NCI-H146 treated with DMSO at 0.1 percent for 48 hours (cell line): Measurements from ENCODE around the gene UHRF1.
"Not testable (repeated sequence)": the region's sequence is repeated elsewhere in the genome, so short reads cannot be mapped to it uniquely, and the experiment has no call there.

Experiments
- DNase-seq: peaks from one replicate; lab custom pipeline; 2025; ENCODE audit not compliant: unreplicated experiment; lab: John Stamatoyannopoulos, UW

The UHRF1 gene

DNA sequence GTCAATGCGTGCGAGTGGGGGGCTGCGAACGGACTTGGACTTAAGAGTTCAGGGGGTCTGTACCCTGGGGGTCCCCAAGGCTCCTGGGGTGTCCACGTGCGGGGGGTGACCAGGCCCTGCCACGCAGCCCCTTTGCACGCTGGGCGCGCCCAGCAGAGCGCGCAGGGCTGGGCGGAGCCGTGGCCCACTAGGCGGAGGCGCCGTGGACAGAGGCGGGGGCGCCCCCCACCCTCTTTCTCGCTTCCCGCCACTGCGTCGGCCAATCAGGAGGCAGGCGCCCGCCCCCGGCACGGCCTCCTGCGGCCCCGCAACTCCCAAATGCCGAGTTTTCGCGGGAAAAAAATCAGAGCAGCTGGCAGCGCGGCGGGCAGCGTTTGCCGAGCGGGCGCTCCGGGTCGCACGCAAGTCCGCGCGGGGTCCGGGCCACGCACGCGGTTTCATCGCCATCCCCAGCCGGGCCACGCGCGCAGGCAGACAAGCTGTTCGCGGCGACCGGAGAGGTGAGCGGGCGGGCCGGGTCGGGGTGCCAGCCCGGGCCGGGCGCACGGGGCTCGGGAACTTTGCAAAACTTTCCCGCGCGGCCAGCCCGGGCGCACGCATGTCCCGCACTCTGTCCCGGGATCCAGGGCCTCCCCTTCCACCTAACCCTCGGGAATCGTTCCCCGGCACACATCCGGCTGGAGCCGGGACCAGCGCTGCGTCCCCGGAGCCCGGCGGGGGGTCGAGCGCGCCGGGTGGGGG is at the start of gene UHRF1:
TSS of gene UHRF1 (plus strand) at position 346 of the 741 bp plus-strand sequence. CDS start 1,385 bp downstream, outside the sequence.
- DNase-seq = peak; percentile 24

DNA sequence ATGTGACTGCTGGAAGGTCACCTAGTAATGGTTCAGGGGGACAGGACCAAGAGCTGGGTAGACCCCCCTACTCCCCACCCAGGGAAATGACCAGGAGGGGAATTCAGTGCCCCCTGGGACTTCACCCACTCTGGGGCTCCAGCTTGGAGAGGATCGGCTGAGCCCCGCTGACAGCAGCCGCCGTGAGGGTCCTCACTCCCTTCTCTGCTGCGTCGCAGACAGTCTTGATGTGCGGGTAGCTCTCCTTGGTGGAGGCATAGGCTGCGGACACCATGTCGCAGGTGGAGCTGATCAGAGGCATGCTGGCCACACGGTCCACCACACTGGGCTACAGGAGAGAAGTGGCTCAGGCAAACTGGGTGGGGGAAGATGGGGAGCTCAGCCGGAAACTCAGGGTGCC is 49.6 kb upstream of the UHRF1 start:
- no peak for DNase-seq

- peak; percentile 10 for DNase-seq
Observed at GRCh38 chr19:4861147-4861546, 48.2 kb upstream of the UHRF1 start.

- DNase-seq = no peak
Observed at GRCh38 chr19:4866595-4867424, 42.5 kb upstream of the UHRF1 start.

- no peak for DNase-seq
Observed at GRCh38 chr19:4867534-4868285, 41.6 kb upstream of the UHRF1 start, which contains the start of gene PLIN3. Gene PLIN3, minus strand, starts transcription at chr19:4867667. Its CDS starts 6,273 bp downstream, at chr19:4861394.

GRCh38 chr19:4868286-4868834 is 40.9 kb upstream of the UHRF1 start:
- no peak for DNase-seq

GRCh38 chr19:4870025-4870700 is 39.1 kb upstream of the UHRF1 start:
- no peak for DNase-seq

DNA sequence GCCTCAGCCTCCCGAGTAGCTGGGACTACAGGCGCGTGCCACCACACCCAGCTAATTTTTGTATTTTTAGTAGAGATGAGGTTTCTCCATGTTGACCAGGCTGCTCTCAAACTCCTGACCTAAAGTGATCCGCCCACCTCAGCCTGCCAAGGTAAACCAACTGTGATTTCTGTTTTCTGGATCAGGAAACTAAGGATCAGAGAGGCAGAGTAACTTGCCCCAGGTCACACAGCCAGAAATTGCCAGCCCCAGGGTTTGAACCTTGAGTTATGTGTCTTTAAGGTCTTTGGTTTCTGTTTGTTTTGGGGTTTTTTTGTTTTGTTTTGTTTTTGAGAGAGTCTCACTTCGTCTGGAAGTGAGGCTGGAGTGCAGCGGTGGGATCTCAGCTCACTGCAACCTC is 37.6 kb upstream of the UHRF1 start:
- no peak for DNase-seq

DNA sequence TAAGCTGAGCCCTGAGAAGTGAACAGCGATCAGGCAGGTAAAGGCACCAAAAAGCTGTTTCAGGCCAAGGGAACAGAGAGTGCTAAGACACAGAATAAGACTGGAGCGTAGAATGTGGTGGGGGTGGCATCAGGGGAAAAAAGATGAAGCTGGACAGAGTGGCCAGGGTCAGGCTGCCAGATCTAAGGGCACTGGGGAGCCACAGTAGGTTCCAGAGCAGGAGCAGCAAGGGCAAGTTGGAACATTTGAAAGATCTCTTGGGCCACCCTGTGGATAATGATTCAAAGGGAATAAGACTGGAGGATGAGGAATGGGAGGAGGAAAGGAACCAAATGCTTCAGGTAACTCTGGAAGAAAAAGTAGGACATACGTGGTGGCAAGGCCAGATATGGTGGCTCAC is 35.4 kb upstream of the UHRF1 start:
- no peak for DNase-seq

DNA sequence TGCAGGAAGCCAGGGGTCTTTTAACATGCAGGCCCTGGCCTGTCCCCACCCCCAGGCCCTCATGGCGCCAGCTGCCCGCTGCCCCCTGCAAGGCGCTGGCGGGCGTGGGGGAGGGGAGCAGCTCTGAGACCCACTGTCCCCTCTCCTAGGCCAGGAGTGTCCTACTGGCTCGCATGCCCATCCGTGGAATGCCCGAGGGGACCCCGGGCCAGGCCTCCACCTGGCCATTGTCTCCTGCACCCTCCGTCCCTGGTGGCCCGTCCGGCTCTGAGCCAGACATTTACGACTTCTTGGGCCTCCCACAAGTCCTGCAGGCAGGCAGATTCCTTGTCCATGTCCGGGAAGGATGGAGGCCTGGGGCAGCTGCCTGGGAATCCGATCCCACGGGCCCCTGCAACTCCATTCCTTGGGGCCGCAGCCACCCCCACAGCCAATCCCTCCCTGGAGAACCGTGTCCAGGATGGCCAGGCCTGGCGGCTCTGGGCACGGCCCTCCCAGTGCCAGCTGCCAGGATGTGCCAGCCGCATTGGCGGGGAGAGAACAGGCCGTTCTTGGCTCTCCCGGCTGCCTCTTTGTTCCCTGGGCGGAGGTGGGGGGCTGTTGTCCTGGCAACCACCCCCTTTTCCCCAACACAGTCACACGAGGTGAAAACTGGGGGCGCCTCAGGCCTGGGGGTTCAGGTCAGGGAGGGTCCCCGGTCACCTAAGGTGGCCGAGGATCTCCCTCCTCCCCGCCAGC is 31.4 kb upstream of the UHRF1 start:
- no peak for DNase-seq

DNA sequence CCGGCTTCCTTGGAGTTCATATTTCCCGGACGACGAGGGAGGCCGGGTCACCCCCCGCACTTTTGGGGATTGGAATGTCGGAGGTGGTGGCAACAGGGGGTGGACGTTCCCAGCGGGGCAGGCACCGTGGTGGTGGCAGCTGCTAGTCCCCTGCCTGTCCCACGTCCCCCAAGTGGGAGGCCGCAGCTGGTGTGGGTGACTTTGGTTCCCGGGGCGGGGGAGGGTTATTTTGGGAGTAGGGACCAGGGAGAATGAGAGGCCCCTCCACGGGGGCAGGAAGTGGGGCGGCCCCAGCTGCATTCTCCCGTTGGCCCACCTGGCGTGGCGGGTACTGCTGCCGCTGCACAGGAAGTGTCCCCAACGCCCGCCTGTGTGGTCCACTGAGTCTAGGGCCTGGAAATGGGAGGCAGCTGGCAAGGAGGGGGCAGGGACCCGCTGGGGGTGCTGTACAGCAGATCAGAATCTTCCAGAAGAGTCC is 30.8 kb upstream of the UHRF1 start:
- no peak for DNase-seq

DNA sequence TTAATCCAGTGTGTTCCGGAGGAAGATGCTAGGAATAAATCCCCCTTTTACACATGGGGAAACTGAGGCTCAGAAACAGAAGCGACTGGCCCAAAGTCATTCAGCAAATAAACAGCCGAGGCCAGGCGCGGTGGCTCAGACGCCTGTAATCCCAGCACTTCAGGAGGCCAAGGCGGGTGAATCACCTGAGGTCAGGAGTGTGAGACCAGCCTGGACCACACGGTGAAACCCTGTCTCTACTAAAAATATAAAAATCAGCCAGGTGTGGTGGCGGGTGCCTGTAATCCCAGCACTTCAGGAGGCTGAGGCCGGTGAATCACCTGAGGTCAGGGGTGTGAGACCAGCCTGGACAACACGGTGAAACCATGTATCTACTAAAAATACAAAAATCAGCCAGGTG is 30.3 kb upstream of the UHRF1 start:
- no peak for DNase-seq

GRCh38 chr19:4882874-4883273 is 26.4 kb upstream of the UHRF1 start:
- DNase-seq = not testable (repeated sequence)

GRCh38 chr19:4884993-4885392 is 24.3 kb upstream of the UHRF1 start:
- not testable (repeated sequence) for DNase-seq

DNA sequence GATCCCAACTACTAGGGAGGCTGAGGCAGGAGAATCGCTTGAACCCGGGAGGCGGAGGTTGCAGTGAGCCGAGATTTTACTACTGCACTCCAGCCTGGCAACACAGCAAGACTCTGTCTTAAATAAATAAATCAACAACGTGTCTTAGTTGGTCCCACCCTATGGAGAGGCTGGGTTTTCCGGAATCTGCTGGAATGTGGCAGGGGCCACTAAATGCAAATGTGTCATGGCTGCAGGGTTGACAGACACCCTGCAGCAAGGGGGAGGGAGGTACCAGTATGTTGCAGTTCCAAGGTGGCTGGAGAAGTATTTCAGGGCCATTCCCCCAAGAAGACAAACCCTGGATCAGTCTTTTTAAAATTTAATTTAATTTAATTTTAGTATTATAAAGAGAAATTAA is 21.5 kb upstream of the UHRF1 start:
- DNase-seq = not testable (repeated sequence)

- no peak for DNase-seq
Observed at GRCh38 chr19:4889034-4889815, 20.1 kb upstream of the UHRF1 start.

DNA sequence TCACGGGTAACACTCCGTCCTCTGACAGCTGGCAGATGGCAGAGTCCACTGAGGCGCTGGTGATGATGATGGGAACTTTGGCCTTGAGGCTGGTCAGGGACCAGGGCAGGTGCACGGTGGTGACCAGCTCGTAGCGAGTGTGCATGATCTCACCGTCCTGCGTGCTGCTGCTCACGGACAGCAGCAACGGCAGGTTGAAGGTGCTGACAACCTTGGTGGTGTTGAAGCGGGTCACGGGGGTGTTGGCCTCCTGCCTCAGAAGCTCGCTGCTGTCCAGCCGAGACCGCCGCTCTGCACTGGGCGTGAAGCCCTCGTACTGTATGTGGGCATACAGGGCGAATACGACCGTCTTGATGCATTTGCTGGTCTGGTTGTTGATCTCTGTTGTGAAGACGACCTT is 18.2 kb upstream of the UHRF1 start:
- no peak for DNase-seq

- DNase-seq = not testable (repeated sequence)
Observed at GRCh38 chr19:4892962-4893361, 16.3 kb upstream of the UHRF1 start.

GRCh38 chr19:4896372-4896771 is 12.9 kb upstream of the UHRF1 start:
- DNase-seq = no peak
